ENCODE results near the gene BCAS4.

Gene BCAS4

DNA sequence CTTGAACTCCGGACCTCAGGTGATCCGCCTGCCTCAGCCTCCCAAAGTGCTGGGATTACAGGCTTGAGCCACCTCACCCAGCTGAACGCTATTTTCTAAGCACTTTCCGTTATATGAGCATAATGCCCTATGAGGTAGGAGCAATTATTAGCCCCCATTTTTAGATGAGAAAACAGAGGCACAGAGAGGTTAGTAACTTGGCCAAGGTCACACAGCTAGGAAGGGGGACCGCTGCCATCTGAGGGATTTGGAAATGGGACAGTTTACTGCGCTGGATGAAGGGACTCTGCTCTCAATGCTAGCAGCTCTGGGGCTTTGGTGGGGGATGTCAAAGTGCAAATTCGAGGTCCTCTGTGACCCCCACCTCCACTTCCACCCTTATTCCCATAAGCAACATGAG is 62.5 kb downstream of the BCAS4 start:
- DNase-seq = no peak

GRCh38 chr20:50858525-50858924 is 63.7 kb downstream of the BCAS4 start:
- no peak for DNase-seq

- no peak for DNase-seq
These were observed 64.3 kb downstream of the BCAS4 start for GRCh38 chr20:50859161-50859560.

DNA sequence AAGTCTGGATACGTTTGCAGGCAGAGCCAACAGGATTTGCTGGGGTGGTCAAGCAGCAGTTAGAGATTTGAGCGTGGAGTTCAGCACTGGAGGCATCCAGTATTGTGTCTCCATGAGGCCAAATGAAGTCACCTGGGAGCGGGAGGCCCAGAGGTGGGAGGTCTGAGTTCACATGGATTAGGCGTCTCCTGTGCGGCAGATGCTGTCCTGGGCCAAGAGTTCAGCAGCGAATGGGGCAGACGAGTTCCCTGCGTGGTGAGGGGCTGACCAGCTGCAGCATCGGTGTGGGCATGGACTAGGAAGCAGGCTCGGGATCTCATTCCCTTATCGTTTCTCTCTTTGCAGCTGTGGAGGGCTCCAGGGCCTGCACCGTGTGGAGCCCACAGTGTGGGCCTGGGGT is 66.2 kb downstream of the BCAS4 start:
- DNase-seq = no peak

DNA sequence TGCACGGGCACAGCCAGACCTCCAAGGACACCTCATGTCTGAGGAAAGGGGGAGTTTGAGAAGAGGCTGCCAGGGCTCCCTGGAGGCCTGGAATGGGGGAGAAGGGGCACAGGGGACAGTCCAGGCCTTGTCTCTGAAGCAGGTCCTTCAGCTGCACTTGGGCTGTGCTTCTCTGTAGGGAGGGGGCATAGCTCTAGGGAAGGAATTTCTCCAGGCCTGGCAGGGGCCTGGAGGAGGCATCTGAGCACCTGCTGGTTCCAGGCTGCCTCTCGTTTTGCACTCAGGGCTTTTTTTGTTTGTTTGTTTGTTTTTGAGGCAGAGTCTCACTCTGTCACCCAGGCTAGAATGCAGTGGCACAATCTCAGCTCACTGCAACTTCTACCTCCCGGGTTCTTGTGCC is 67.7 kb downstream of the BCAS4 start:
- no peak for DNase-seq

GRCh38 chr20:50865114-50865513 is 70.3 kb downstream of the BCAS4 start:
- DNase-seq = no peak

DNA sequence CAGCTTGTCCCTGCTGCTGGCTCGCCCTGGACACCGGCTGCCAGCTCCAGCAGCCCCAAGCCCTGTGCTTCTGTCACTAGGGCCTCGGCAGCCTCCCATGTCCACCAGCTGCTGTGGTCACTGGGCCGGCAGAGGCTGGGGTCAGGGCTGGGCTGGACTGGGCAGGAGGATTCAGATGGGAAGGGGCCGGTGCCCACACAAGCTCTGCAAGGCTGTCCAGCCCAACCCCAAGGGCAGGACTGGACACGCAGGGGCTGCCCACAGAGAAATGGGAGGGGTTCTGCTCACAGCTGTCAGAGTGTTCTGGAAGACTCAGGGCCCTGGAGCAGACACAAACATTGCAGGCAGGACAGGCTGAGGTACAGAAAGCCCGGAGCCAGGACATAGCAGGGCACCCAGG is 70.7 kb downstream of the BCAS4 start:
- DNase-seq = no peak

- no peak for DNase-seq
These were observed 71.3 kb downstream of the BCAS4 start for GRCh38 chr20:50866036-50866685.

DNA sequence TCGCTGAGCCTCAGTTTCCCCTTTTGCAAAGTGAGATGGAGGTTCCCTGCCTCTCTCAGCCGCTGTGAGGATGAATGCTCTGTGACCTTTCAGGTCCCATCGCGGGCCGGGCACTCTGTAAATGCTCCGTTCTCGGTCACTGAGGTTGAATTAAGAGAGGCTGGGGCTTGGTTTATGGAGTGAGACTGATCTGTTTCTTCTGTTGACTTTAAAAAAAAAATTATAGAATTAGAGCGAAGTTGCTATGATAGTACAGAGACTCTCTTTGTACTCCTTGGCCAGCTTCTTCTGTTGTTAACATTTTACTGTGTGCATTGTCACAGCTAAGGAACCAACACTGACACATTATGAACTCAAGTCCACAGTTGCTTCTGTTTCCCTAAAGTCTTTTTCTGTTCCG is 72.0 kb downstream of the BCAS4 start:
- no peak for DNase-seq

- no peak for DNase-seq
These were observed 72.9 kb downstream of the BCAS4 start for GRCh38 chr20:50867805-50868204.

DNA sequence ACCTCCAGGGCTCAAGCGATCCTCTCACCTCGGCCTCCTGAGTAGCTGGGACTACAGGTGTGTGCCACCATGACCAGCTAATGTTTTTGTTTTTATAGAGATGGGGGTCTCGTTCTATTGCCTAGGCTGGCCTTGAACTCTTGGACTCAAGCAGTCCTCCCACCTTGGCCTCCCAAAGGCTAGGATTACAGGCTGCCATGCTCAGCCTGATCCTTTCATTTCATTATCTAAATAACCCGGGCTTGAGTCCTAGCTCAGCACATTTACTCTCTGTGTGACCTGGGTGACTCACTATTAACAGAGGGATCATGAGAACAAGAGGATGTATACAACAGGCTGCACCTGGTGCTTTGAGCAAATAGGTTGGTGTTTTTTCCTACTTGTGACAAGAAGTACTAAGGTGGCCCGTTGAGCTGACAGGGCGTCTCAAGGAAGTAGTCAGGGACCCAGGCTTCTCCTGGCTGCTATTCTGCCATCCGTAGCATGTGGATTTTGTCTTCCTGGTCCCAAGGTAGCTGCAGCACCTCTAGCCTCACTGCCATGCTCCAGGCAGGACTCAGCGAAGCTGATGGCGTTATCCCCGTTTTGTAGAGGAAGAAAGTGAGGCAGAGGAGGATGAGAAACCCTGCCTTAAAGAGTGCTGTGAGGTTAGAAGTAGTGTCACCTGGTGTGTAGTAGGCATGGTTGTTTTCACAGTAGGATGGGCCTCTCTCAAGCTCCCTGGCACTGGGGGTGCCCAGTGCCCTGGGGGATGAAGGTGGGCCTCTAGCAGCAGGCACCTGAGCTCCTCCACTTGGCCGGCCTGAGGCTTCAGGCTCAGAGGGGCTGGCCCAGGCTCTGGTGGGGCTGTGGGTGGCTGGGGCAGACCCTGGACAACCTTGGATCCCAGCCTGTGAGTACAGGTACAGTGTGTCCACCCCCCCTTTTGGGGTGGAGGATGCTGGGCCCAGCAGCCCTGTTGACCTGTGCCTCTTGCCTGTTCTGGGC is 73.9 kb downstream of the BCAS4 start:
- no peak for DNase-seq

DNA sequence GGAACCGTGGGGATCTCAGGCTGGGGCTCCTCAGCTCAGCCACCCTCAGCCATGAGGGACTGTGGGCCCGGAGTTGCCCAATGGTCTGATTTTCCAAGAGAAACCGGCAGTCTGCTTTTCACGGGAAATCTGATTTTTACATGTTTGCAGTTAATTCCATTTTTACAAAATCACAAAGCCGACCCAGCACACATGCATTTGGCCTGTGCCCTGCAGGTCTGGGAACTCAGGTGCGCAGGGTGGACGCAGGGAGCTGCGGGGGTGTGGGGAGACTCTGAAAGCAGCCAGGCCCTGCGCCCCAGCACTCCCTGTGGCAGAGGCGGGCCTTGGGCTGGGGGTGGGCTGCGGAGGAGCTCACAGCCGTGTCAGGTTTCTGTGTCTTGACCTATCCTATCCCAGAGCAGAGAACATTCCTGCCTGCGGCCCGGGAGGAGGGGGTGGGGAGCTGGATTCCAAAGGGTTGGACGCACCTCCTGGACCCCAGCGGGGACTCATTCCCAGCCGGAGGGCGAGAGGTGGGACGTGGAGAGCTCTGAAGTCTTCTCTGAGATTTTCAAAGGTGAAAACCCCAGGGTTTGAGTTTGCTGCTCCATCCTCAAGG is 75.8 kb downstream of the BCAS4 start:
- DNase-seq = no peak

- DNase-seq = no peak
These were observed 77.9 kb downstream of the BCAS4 start for GRCh38 chr20:50872560-50873425.

DNA sequence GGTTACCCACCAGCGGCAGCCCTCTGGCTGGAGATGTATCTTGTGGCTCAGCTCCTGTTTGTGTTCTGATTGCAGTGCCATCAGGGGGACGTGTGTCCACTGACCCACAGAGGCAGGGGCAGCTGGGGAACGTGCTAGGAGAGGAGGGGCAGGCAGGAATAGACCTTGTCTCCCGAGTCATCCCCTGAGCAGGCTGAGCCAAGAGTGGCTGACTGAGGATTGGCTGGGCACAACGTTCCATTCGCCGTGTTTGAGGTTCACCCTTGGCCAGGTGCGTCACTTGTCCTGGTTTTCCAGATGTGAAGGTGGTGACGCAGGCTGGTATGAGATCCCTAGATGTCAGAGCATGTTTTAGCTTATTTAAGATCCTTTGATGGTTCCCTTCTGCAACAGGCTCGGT is 78.7 kb downstream of the BCAS4 start:
- DNase-seq = no peak

- DNase-seq = no peak
These were observed 79.4 kb downstream of the BCAS4 start for GRCh38 chr20:50874111-50874757.

- DNase-seq = no peak
These were observed 80.2 kb downstream of the BCAS4 start for GRCh38 chr20:50874758-50875665.

DNA sequence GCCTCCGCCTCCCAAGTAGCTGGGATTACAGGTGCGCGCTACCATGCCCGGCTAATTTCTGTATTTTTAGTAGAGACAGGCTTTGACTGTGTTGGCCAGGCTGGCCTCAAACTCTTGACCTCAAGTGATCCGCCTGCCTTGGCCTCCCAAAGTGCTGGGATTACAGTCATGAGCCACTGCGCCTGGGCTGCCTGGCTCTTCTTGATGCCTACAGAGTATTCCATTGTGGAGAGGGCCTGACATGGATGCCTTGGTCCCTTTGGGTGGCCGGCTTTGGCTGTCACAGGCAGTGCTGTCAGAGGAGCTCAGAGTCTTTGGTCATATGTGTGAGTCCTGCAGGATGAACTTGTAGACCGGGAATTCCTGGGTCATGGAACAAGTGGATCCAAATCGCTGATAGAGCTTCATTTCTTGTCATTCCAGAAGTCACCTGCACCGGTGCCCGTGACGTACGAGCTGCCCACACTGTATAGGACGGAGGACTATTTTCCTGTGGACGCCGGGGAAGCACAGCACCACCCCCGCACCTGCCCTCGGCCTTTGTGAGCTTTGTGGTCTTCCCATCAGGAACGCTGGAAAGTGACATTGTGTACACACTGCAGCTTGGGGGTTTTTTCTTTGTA is 81.3 kb downstream of the BCAS4 start:
- no peak for DNase-seq

GRCh38 chr20:50876816-50877215 is 82.0 kb downstream of the BCAS4 start:
- DNase-seq = no peak

- DNase-seq = no peak
These were observed 82.4 kb downstream of the BCAS4 start for GRCh38 chr20:50877232-50877743.

Measured in stimulated activated CD4-positive, alpha-beta T cell treated with anti-CD3 and anti-CD28 coated beads, Interleukin-1b, Interleukin-23, amount 100 ng/mL, for 48 hours (primary cell).